ENCODE data around the gene CAAP1. TPM values are rescaled to one million over a fixed set of nuclear protein-coding genes. Genes with fewer than 3 reads are reported as not detected.

CAAP1 gene
- 26.6 TPM for total RNA-seq

GRCh38 chr9:26892251-26893029, at the start of gene CAAP1:
CAAP1 (minus strand) TSS chr9:26892802; CDS start chr9:26892715, 87 bp downstream.

Other genes with a start within 250 kb of the CAAP1 start
- 39.9 TPM for gene PLAA, start 54.4 kb upstream of the CAAP1 start, total RNA-seq
- gene IFT74, start 63.6 kb upstream of the CAAP1 start, total RNA-seq: 40.9 TPM
- not detected for gene LRRC19, start 112.9 kb upstream of the CAAP1 start, total RNA-seq
- 20.5 TPM for gene TEK, start 216.4 kb upstream of the CAAP1 start, total RNA-seq